ENCODE data around the gene TMTC2.

TMTC2 gene

DNA sequence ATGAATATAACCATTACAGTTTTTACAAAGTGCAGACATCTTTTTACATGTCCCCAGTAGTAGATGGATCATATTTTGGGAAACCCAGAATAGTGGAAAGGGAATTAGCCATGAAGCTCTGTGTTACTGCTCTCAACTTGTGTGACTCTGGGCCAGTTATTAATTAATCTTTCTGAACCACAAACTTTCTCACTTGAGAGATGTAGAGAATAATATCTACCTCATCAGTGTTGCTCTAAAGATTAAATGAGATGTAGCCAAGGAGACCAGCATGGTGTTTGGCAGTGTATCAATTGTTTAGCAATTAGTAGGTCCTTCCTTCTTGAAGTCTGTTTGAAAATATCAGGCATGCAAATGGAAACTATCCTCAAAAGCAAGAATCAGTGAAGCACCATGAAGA, 169.2 kb downstream of the TMTC2 start:
- DNase-seq = no peak

DNA sequence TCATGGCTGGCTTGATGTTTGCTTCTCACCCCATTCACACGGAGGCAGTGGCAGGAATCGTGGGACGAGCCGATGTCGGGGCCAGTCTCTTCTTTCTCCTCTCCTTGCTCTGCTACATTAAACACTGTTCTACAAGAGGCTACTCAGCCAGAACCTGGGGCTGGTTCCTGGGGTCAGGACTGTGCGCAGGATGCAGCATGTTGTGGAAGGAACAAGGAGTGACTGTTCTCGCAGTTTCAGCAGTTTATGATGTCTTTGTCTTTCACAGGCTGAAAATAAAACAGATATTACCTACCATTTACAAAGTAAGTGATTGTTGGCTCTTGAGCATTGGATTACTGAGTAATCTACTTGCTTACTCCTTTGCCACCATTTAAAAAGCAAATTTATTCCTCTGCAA, 170.6 kb downstream of the TMTC2 start:
- no peak for DNase-seq

DNA sequence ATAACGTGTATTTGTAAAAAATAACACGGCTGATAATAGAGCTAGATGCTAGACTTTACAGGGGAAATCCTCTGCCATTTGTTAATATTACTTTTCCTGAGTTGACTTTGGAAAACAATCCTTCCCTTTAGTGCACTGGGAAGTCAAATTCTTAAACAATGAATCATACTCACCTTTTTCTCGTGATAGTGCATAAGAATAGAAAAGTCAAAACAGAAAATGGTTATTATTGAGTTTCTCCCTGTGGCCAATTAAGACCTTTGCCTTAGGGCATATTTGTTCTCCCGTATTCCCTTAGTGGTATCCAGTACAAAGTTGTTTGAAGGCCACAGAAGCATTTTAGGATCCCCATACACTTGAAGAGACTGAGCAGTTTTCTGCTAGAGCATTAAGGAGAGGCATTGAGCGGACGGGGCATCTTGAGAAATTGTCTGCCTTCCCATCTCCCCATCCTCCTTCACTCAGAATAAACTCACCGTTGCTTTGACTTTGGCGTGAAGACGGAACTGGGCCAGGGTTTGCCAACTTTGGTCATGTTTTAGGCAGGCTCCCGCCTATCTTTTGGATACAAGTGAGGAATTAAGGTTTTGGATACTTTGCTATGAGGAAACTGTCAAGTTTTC, 171.3 kb downstream of the TMTC2 start:
- no peak for DNase-seq

- no peak for DNase-seq
Observed at GRCh38 chr12:82858534-82858917, 171.8 kb downstream of the TMTC2 start.

GRCh38 chr12:82862069-82862841, 175.5 kb downstream of the TMTC2 start:
- DNase-seq = no peak

DNA sequence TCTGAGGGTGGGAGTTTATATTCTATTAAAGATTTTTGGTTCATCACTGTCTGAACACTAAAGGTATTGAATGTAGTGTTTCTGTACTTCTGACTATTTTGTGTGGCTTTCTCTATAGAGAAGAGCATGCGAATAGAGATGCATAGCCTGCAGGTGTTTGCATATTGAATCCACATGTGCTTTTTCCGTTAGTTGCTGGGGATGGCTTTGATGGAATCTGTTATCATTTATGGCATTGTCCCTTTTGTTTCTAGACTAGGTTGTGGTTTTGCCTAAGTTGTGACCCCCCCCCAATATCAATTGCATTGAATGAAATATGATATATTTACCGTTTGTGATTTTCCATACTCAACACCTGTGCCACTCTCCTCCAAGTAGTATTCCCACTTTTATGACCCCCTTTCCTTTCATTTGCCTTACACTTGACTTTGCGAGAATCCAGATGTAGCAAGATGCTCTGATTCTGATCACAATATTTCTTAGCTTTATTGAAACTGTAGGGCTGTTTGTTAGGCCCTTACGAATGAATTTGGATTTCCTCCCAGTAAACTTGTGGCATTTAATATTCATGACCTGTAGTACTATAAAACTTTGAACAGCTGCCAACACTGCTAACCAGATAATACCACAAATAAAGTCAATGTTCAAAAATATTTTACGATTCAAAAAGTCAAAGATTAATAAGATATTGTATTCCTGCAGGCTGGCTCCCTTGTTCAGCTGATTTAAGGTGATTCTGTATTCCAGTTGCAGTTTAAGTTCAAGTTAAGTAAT, 176.4 kb downstream of the TMTC2 start:
- DNase-seq = no peak

- no peak for DNase-seq
Observed at GRCh38 chr12:82866227-82866775, 179.6 kb downstream of the TMTC2 start.

- DNase-seq = no peak
Observed at GRCh38 chr12:82866946-82867345, 180.2 kb downstream of the TMTC2 start.

- DNase-seq = no peak
Observed at GRCh38 chr12:82867762-82868500, 181.2 kb downstream of the TMTC2 start.

DNA sequence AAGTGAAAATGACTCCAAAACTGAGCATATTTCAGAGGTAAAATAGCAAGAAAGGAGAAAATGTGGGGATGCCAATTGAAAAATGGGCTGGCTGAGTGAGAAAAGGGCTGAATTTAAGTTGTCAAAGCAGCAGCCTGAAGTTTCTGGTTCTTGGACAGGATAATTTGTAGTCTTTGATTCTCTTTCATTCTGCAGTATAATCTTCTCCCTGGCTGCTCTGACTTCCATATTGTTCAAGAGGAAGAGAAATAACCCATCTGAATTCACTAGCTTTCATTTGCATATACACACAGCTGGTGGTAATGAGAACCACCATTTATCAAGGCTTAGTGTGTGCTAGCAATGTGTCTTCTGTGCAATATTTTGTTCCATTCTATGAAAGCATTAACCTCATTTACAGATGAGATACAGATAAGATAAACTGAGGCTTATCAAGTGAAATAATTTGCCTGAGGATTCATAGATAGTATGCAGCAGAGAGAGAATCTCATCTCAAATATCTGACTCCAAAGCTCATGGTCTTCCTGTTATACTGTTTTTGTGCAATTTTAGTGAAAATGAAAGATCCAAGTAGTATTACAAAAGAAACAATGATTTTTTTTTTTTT, 184.2 kb downstream of the TMTC2 start:
- no peak for DNase-seq

GRCh38 chr12:82872088-82872487, 185.4 kb downstream of the TMTC2 start:
- no peak for DNase-seq

DNA sequence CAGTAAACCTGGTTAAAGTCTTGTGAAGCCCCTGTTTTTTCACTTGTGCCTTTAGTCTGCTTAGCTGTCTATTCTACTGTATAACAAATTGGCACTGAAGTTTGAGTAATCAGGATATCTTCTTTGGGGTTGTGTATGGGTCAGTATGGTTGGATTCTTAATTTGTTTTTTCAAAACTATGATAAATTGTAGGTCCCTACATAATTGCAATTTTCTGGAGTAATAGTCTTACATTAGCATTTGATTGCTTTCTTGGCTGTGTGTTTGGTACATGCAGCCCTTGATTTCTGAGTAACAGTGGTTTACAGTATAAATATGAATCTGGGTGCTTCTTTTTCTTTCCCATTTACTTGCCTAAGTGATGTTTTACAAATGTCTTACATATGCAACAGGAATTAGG, 186.6 kb downstream of the TMTC2 start:
- no peak for DNase-seq

- no peak for DNase-seq
Observed at GRCh38 chr12:82873951-82874350, 187.2 kb downstream of the TMTC2 start.

DNA sequence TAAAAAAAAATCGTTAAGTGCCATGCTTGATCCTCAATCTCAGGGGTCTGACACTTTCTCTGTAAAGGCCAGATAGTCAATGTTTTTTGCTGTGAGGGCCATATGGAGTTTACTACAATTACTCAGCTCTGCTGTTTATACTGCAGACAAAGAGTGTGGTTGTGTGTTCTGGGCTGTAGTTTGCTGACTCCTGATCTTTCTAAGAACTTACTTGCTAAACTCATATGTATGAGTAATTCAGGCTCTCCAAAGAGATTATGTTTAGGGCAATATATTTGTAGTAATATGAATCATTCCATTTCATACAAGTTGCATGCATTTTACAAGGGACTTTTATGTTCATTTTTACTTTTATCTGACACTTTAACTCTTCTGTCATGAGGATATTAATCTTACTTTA, 188.2 kb downstream of the TMTC2 start:
- DNase-seq = peak; percentile 53

GRCh38 chr12:82876075-82876474, 189.4 kb downstream of the TMTC2 start:
- no peak for DNase-seq

GRCh38 chr12:82877963-82878362, 191.3 kb downstream of the TMTC2 start:
- no peak for DNase-seq

GRCh38 chr12:82880442-82880901, 193.8 kb downstream of the TMTC2 start:
- no peak for DNase-seq

DNA sequence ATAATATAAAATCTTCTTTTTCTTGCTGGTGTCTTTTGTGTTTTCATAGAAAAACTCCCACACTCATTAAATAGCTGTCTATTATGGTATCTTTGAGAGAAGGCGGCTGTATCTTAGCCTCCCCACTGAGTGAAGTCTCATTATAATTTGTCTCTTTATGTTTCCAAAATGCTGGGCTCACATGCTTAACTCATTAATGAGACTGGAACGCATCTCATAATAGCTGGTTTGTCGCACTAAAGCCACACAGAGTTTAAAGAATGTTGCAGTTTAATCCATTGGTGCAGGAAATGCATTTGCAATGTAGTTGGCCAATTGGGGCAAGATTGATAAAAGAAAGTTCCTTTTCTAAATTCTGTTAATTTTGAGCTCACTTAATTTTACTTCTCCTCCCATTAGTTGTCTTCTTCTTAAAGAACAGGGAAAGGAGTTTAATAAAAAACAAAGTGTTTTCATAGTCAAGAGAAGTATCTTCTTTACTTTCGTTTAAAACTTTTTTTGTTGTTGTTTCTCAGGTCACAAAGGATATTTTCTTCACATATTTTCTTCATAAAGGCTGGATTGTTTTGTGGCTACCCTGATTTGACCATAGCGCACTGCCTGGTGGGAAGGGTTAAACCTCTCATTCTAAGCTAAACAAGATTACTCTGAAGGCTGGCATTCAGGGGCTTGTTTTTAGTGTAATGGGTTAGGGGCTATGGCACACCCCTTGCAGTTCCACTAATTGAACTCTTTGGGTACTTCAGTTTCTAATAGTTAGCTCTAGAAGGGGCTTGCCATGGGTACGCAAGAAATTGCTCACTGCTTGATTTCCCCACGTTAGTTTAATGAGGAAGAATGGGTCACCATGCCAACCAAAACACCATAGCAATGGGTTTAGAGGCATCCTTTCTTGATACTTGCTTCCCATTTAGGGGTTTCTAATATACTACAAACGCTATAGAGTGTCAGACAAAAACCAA, 197.0 kb downstream of the TMTC2 start:
- DNase-seq = no peak

- DNase-seq = no peak
Observed at GRCh38 chr12:82886671-82887340, 200.1 kb downstream of the TMTC2 start.

DNA sequence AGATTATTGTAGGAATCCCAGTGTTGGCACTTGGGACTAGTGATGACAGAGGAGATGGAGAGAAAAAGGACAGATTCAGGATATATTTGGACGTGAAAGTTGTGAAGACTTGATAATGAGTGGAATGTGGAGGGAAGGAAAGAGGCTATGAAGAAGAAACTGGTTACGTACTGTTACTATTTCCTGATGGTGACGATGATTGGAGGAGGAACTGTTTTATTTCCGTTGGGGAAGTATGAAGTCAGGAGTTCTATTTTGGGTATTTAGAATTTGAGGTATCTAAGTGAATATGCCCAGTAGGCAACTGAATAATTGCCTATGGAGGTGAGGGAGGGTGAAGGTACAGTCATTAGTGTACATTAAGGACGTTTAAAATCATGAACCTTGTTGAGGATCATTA, 207.2 kb downstream of the TMTC2 start:
- DNase-seq = no peak

DNA sequence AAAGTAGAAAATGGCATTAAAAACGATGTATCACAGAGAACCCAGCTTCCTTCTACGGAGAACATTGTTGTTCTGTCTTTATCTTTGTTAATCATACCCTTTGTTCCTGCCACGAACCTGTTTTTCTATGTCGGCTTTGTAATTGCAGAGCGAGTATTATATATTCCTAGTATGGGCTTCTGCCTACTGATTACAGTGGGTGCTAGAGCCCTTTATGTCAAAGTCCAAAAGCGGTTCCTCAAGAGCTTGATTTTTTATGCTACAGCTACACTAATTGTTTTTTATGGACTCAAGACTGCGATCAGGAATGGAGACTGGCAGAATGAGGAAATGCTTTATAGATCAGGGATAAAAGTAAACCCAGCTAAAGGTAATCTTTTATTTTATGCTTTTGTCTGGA, 209.6 kb downstream of the TMTC2 start:
- no peak for DNase-seq

All from activated CD4-positive, alpha-beta T cell treated with anti-CD3 and anti-CD28 coated beads, Interleukin-10, Interleukin-2, amounts not matched to agents 100 ng/mL and 50 ng/mL, durations not matched to agents 16 hours and 8 hours (primary cell).